ENCODE measurements around the gene ZNF248.

The ZNF248 gene

DNA sequence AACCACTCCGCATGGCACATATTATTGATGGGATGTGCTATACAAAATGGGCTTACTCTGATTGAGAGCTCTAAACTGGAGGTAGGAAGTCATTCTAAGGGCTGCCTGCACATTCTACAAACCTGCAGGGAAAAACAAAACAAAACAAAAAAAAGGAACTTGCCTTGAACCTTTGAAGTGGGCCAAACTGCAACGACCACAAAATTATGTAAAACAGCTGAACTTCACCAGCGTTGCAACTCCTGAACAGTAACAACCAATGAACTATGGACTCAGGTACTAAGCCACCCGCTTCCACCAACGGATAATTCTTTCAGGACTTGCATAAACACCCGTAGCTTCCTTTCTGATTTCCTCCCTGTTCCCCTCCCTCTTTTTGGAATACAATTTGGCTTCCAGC is 80.4 kb downstream of the ZNF248 start:
- no peak overlapping the region for H3K4me3 ChIP-seq (replicated peaks; ENCODE audit: low read depth, low read length)
- TF ChIP-seq, protein P1, sequence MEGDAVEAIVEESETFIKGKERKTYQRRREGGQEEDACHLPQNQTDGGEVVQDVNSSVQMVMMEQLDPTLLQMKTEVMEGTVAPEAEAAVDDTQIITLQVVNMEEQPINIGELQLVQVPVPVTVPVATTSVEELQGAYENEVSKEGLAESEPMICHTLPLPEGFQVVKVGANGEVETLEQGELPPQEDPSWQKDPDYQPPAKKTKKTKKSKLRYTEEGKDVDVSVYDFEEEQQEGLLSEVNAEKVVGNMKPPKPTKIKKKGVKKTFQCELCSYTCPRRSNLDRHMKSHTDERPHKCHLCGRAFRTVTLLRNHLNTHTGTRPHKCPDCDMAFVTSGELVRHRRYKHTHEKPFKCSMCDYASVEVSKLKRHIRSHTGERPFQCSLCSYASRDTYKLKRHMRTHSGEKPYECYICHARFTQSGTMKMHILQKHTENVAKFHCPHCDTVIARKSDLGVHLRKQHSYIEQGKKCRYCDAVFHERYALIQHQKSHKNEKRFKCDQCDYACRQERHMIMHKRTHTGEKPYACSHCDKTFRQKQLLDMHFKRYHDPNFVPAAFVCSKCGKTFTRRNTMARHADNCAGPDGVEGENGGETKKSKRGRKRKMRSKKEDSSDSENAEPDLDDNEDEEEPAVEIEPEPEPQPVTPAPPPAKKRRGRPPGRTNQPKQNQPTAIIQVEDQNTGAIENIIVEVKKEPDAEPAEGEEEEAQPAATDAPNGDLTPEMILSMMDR (IDR thresholded peaks at IDR 0.05; ENCODE audit: low read depth, low read length, missing control alignments): no peak
- DNase-seq (ENCODE audit: extremely low read depth, low read depth): no peak

DNA sequence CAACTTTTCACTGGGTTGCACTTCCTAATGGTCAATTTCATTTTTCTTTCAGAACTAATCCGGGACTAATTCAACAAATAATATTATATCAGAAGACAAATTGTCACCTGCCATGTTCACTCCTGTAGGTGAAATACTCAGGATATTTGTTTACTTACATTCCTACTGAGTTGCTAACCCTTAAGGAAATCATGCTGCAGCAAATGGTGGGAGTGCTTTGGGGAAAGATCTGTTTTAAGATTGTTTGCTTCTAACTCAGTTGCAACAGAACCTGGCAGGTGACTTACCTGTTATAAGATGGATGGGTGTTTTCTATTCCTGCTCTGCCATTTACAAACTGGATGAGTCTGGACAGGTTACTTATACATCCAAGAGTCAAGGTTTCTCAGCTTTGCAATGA is 81.8 kb downstream of the ZNF248 start:
- TF ChIP-seq, protein P1 (IDR thresholded peaks at IDR 0.05; ENCODE audit: low read depth, low read length, missing control alignments): no peak
- DNase-seq (ENCODE audit: extremely low read depth, low read depth): no peak
- H3K4me3 ChIP-seq (replicated peaks; ENCODE audit: low read depth, low read length): no peak overlapping the region

DNA sequence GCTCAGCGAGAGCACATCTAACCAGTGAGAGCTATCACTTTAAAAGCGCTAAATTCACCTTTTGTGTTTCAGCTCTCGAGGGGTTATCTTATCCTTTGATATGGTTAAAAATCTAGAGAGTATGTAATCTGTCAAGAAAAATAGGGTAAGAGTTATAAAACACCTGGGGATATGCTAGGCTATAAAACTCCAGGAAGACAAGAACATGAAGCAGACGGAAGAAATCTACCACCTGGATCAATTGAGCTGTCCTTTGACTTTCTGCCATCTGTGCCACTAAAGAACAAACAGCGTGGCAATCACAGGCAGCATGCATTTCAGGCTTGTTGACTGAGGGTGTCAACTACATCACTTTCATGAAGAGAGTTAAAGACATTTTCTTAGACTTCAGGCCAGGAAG is 83.1 kb downstream of the ZNF248 start:
- DNase-seq (ENCODE audit: extremely low read depth, low read depth): no peak
- TF ChIP-seq, protein P1 (IDR thresholded peaks at IDR 0.05; ENCODE audit: low read depth, low read length, missing control alignments): no peak
- H3K4me3 ChIP-seq (replicated peaks; ENCODE audit: low read depth, low read length): no peak overlapping the region

DNA sequence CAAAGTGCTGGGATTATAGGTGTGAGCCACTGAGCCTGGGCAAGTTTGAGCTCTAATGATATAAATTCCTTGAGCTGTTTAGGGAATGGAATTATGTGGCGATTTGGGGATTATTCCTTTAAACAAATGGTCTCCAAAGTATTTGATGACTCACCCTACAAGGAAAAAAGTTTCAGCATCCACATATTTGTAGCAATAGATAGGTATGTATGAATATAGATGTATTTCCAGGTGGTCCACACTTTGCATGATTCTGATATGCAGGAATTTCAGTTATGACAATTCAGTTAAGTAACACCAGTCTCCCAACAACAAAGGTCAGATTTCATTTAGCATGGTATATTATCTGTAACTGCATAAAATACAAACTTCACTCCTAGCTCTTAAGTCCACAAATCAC is 92.2 kb downstream of the ZNF248 start:
- no peak overlapping the region for H3K4me3 ChIP-seq (replicated peaks; ENCODE audit: low read depth, low read length)
- TF ChIP-seq, protein P1 (IDR thresholded peaks at IDR 0.05; ENCODE audit: low read depth, low read length, missing control alignments): no peak
- DNase-seq (ENCODE audit: extremely low read depth, low read depth): no peak

DNA sequence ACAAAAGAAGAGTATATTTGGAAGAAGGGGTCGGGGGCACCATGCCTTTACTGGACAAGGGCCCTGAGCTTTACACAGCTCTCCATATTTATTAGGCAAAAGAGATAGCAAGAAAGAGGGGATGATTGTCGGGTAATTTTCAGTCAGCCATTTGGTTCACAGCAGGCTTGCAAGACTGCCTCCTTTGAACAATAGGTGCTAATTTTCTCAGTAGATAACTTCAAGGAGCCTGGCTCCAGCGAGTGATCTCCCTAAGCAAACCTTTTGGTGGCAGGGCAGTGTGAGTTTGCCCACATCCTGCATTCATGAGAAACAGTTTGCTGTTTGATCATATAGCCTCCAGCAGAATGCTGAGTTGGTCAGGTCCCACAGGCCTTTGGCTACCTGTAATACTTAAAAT is 94.3 kb downstream of the ZNF248 start:
- DNase-seq (ENCODE audit: extremely low read depth, low read depth): no peak
- TF ChIP-seq, protein P1 (IDR thresholded peaks at IDR 0.05; ENCODE audit: low read depth, low read length, missing control alignments): no peak
- no peak overlapping the region for H3K4me3 ChIP-seq (replicated peaks; ENCODE audit: low read depth, low read length)

DNA sequence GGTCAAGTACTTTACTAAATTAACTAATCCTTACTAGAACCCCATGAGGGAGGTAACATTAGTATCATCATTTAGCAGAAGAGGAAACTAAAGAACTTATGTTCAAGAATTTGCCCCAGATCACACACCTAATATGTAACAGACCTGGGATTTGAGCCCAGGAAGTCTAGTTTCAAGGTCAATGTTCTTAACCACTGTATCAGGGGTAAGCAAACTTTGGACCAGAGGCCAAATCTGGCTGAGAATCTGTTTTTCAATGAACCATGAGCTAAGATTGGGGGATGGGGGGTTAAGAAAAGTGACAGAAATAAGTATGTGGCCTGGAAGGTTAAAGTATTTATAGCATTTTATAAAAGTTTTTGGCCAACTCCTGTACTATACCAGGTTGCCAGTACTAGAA is 95.1 kb downstream of the ZNF248 start:
- H3K4me3 ChIP-seq (replicated peaks; ENCODE audit: low read depth, low read length): no peak overlapping the region
- no peak for DNase-seq (ENCODE audit: extremely low read depth, low read depth)
- TF ChIP-seq, protein P1 (IDR thresholded peaks at IDR 0.05; ENCODE audit: low read depth, low read length, missing control alignments): no peak

DNA sequence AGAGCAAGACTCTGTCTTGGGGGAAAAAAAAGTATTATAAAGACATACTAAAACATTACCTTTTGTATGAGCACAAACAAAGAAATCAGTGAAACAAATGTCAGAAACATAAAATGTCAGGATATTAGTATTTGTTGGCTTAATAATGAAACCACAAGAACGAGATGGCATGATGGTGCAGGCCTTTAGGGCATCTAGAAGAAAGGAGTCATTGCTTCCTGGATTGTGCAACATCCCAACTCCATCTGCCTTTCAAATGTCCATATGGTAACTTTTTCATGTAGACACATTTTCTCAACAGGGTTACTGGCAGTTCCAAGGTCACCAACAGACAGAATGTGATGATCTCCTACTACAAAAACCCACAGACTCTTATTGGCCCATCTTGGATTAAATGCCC is 96.6 kb downstream of the ZNF248 start:
- H3K4me3 ChIP-seq (replicated peaks; ENCODE audit: low read depth, low read length): no peak overlapping the region
- DNase-seq (ENCODE audit: extremely low read depth, low read depth): no peak
- TF ChIP-seq, protein P1 (IDR thresholded peaks at IDR 0.05; ENCODE audit: low read depth, low read length, missing control alignments): no peak

Measured in HFF-Myc (cell line).